ENCODE results near the gene RTP4.
"Not testable (repeated sequence)": the region's sequence is repeated elsewhere in the genome, so short reads cannot be mapped to it uniquely, and the experiment has no call there.

The RTP4 gene

DNA sequence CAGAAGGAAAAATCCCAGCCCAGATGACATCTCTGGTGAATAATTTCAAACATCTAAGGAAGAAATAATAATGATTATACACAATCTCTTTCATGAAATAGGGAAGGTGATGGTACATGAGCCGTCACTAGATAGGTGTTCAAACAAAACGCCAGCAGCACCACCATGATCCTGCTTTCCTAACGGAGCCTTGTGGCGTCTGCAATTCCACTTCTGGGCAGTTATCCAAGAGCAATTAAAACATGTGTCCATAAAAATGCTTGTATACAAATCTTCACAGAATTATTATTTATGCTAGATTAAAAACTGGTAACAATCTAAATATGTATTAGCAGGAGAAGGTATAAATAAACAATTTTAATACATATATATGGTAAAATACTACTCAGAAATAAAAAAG, 33.7 kb downstream of the RTP4 start:
- H3K9me3 ChIP-seq (ENCODE audit: low read length) = no peaks in the 10 kb centered on the region
- no peaks in the 10 kb centered on the region for H3F3A ChIP-seq (ENCODE audit: insufficient read depth, low read length)
- peaks cover 9% of the 10 kb centered on the region; the same call in 1 of the 2 replicates for H3K27me3 ChIP-seq (ENCODE audit: insufficient read depth, low read length)
- H3K4me3 ChIP-seq (ENCODE audit: low read depth, low read length, poor library complexity, severe bottlenecking) = no peak overlapping the region
- H3K4me2 ChIP-seq (ENCODE audit: low read length) = no peak overlapping the region
- TF ChIP-seq EZH2 (IDR thresholded peaks at IDR 0.05; ENCODE audit: borderline replicate concordance, low read length) = no peak
- TF ChIP-seq, protein P1, sequence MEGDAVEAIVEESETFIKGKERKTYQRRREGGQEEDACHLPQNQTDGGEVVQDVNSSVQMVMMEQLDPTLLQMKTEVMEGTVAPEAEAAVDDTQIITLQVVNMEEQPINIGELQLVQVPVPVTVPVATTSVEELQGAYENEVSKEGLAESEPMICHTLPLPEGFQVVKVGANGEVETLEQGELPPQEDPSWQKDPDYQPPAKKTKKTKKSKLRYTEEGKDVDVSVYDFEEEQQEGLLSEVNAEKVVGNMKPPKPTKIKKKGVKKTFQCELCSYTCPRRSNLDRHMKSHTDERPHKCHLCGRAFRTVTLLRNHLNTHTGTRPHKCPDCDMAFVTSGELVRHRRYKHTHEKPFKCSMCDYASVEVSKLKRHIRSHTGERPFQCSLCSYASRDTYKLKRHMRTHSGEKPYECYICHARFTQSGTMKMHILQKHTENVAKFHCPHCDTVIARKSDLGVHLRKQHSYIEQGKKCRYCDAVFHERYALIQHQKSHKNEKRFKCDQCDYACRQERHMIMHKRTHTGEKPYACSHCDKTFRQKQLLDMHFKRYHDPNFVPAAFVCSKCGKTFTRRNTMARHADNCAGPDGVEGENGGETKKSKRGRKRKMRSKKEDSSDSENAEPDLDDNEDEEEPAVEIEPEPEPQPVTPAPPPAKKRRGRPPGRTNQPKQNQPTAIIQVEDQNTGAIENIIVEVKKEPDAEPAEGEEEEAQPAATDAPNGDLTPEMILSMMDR (IDR thresholded peaks at IDR 0.05; ENCODE audit: low read length) = no peak
- H3K9me2 ChIP-seq (ENCODE audit: low read depth, low read length) = no peaks in the 10 kb centered on the region
- H2AFZ ChIP-seq (ENCODE audit: low read length) = no peak overlapping the region
- no peaks in the 10 kb centered on the region for H3K36me3 ChIP-seq (ENCODE audit: insufficient read depth, low read length)
- no peak overlapping the region for H3K27ac ChIP-seq (ENCODE audit: low read depth, low read length, poor library complexity, severe bottlenecking)
- no peaks in the 10 kb centered on the region for H3K4me1 ChIP-seq (ENCODE audit: insufficient read depth, low read length, severe bottlenecking)
- H3K79me2 ChIP-seq (ENCODE audit: insufficient read depth, low read length) = no peaks in the 10 kb centered on the region
- no peak overlapping the region for H3K9ac ChIP-seq (ENCODE audit: low read length)
- H4K20me1 ChIP-seq (ENCODE audit: insufficient read depth, low read length) = no peaks in the 10 kb centered on the region

DNA sequence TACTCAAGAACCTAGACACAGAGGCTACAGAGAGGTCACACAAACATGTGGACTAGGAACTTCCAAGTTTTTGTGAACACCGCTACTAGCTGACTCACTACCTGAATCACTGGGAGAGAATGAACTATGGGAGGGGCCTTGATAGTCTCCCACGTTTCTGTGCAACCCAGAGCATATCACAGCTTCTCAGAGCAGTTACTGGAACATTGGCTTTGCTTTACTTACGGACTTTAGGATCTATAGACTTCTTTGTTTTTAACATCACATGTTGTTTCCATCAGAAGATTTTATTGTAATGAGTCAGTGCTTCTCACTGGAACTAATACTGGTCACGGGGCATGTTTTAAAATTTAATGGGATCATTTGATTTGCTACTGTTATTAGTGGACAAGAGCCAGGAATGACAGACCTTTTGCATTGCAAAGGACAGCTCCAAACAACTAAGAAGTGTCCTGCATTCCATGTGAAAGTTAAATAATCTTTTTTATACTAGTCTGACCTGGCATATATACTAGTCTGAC, 35.6 kb downstream of the RTP4 start:
- Histone ChIP-seq H3K4me2 (ENCODE audit: low read length) (no peak overlapping the region), H3F3A (ENCODE audit: insufficient read depth, low read length) (no peaks in the 10 kb centered on the region), H3K9me2 (ENCODE audit: low read depth, low read length) (no peaks in the 10 kb centered on the region), H2AFZ (ENCODE audit: low read length) (no peak overlapping the region), H3K36me3 (ENCODE audit: insufficient read depth, low read length) (no peaks in the 10 kb centered on the region), H3K9me3 (ENCODE audit: low read length) (no peaks in the 10 kb centered on the region), H3K9ac (ENCODE audit: low read length) (no peak overlapping the region), H3K27me3 (ENCODE audit: insufficient read depth, low read length) (peaks cover 9% of the 10 kb centered on the region; the same call in 1 of the 2 replicates), H3K79me2 (ENCODE audit: insufficient read depth, low read length) (no peaks in the 10 kb centered on the region), H3K4me1 (ENCODE audit: insufficient read depth, low read length, severe bottlenecking) (no peaks in the 10 kb centered on the region), H3K4me3 (ENCODE audit: low read depth, low read length, poor library complexity, severe bottlenecking) (no peak overlapping the region), H4K20me1 (ENCODE audit: insufficient read depth, low read length) (no peaks in the 10 kb centered on the region), H3K27ac (ENCODE audit: low read depth, low read length, poor library complexity, severe bottlenecking) (no peak overlapping the region)
- TF ChIP-seq EZH2 (IDR thresholded peaks at IDR 0.05; ENCODE audit: borderline replicate concordance, low read length) = no peak
- TF ChIP-seq, protein P1 (IDR thresholded peaks at IDR 0.05; ENCODE audit: low read length) = no peak

DNA sequence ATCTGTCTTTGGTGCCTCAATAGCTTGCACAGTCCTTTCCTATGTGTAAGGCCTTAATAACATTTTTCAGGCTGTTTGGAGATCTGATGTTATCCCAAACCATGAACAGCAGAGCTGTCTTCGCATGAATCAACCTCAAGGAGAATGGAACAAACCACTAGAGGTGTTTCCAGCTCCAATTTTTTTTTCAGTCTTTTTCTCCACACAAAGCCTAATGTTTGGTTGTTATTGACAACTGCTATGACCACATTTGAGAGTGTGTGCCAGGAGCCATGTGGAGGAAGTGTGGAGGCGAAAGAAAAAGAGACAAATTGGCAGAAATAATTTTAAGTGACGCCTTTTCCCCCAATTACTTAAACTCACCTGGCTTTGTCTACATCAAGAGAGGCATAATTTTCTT, 38.7 kb downstream of the RTP4 start:
- H3K79me2 ChIP-seq (ENCODE audit: insufficient read depth, low read length) = no peaks in the 10 kb centered on the region
- no peaks in the 10 kb centered on the region for H3K9me2 ChIP-seq (ENCODE audit: low read depth, low read length)
- no peaks in the 10 kb centered on the region for H4K20me1 ChIP-seq (ENCODE audit: insufficient read depth, low read length)
- no peak overlapping the region for H3K4me2 ChIP-seq (ENCODE audit: low read length)
- H3K4me3 ChIP-seq (ENCODE audit: low read depth, low read length, poor library complexity, severe bottlenecking) = no peak overlapping the region
- no peak overlapping the region for H2AFZ ChIP-seq (ENCODE audit: low read length)
- no peak overlapping the region for H3K27ac ChIP-seq (ENCODE audit: low read depth, low read length, poor library complexity, severe bottlenecking)
- H3F3A ChIP-seq (ENCODE audit: insufficient read depth, low read length) = no peaks in the 10 kb centered on the region
- TF ChIP-seq, protein P1 (IDR thresholded peaks at IDR 0.05; ENCODE audit: low read length) = no peak
- H3K9me3 ChIP-seq (ENCODE audit: low read length) = no peaks in the 10 kb centered on the region
- H3K9ac ChIP-seq (ENCODE audit: low read length) = no peak overlapping the region
- H3K4me1 ChIP-seq (ENCODE audit: insufficient read depth, low read length, severe bottlenecking) = no peaks in the 10 kb centered on the region
- peaks cover 9% of the 10 kb centered on the region; the same call in 1 of the 2 replicates for H3K27me3 ChIP-seq (ENCODE audit: insufficient read depth, low read length)
- H3K36me3 ChIP-seq (ENCODE audit: insufficient read depth, low read length) = no peaks in the 10 kb centered on the region

DNA sequence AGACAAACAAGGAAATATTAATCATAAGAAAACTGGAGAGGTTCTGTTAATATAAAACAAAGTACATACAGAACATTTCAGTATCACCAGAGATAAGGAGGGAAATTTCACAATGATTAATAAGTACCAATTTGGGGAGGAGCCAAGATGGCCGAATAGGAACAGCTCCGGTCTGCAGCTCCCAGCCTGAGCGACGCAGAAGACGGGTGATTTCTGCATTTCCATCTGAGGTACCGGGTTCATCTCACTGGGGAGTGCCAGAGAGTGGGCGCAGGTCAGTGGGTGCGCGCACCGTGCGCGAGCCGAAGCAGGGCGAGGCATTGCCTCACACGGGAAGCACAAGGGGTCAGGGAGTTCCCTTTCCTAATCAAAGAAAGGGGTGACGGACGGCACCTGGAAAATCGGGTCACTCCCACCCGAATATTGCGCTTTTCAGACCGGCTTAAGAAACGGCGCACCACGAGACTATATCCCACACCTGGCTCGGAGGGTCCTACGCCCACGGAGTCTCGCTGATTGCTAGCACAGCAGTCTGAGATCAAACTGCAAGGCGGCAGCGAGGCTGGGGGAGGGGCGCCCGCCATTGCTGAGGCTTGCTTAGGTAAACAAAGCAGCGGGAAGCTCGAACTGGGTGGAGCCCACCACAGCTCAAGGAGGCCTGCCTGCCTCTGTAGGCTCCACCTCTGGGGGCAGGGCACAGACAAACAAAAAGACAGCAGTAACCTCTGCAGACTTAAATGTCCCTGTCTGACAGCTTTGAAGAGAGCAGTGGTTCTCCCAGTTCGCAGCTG, 44.0 kb downstream of the RTP4 start:
- not testable (repeated sequence) for H3K9ac ChIP-seq (ENCODE audit: low read length); H3K79me2 ChIP-seq (ENCODE audit: insufficient read depth, low read length); H3K9me2 ChIP-seq (ENCODE audit: low read depth, low read length); H3K4me1 ChIP-seq (ENCODE audit: insufficient read depth, low read length, severe bottlenecking); H3F3A ChIP-seq (ENCODE audit: insufficient read depth, low read length); H3K27me3 ChIP-seq (ENCODE audit: insufficient read depth, low read length); H3K9me3 ChIP-seq (ENCODE audit: low read length); H3K4me3 ChIP-seq (ENCODE audit: low read depth, low read length, poor library complexity, severe bottlenecking); H3K4me2 ChIP-seq (ENCODE audit: low read length); H3K27ac ChIP-seq (ENCODE audit: low read depth, low read length, poor library complexity, severe bottlenecking); H2AFZ ChIP-seq (ENCODE audit: low read length); H4K20me1 ChIP-seq (ENCODE audit: insufficient read depth, low read length); H3K36me3 ChIP-seq (ENCODE audit: insufficient read depth, low read length)
